Suprapubic skin (tissue), 4 donors: ENCODE results near the gene DNAH1. TPM values are rescaled to one million over a fixed set of nuclear protein-coding genes. Genes with fewer than 3 reads are reported as not detected.

Source experiments
- DNase-seq, 2 donors: peaks; one replicate each; pipeline ENCODE4 v3.0.0-alpha.2; 2019; ENCODE audit warnings: low spot score in 2 of 2
- H3K27ac ChIP-seq: fragments of 200-600 bp; sonication (generic); one replicate; pipeline ENCODE4 v1.5.1; 2019
- H3K27me3 ChIP-seq: fragments of 200-600 bp; sonication (generic); one replicate; pipeline ENCODE4 v1.5.1; 2019
- H3K36me3 ChIP-seq: fragments of 200-600 bp; sonication (generic); one replicate; pipeline ENCODE4 v1.5.1; 2019
- H3K4me1 ChIP-seq: fragments of 200-600 bp; sonication (generic); one replicate; pipeline ENCODE4 v1.5.1; 2019
- H3K4me3 ChIP-seq: fragments of 200-600 bp; sonication (generic); one replicate; pipeline ENCODE4 v1.5.1; 2019; ENCODE audit warnings: mild to moderate bottlenecking
- H3K9me3 ChIP-seq: fragments of 200-600 bp; sonication (generic); one replicate; pipeline ENCODE4 v1.5.1; 2019
- EP300 ChIP-seq: sonication (generic); formaldehyde crosslinking; IDR thresholded peaks from one replicate; pipeline ENCODE4 v1.6.1; 2017; ENCODE audit warnings: antibody characterized with exemption
- POLR2A ChIP-seq, 2 donors: fragments of 450-650 bp; IDR thresholded peaks; one replicate each; pipeline ENCODE4 v1.6.1; 2017; ENCODE audit warnings: antibody characterized with exemption in 2 of 2, mild to moderate bottlenecking in 2 of 2, moderate library complexity in 2 of 2
- POLR2AphosphoS5 ChIP-seq, 3 donors: sonication (generic); formaldehyde crosslinking; IDR thresholded peaks; one replicate each; pipeline ENCODE4 v1.6.1; 2017; ENCODE audit warnings: antibody characterized with exemption in 3 of 3
- WGBS: methylation state at CpG from one replicate; pipeline ENCODE4 v1.1.5; 2018; 5-methylcytosine and 5-hydroxymethylcytosine counted together
- total RNA-seq, 4 donors: library from RNA; depleted of rRNA; stranded (reverse); fragments of >200 nt; gene quantifications; one replicate each; pipeline ENCODE4 v1.1.0, GENCODE V29; 2016
- TF ChIP-seq, protein P1 (sequence below), 2 donors: fragments of 200-600 bp in 1 of 2; fragments of 450-650 bp in 1 of 2; sonication (generic) in 1 of 2; IDR thresholded peaks; one replicate each; pipeline ENCODE4 v1.5.1; 2016 to 2019; ENCODE audit warnings: antibody characterized with exemption in 2 of 2, mild to moderate bottlenecking in 1 of 2, moderate library complexity in 1 of 2

The DNAH1 gene
- total RNA-seq, 4 donors from 2014 or later: 3.4 to 10.1 (median 7.7) TPM

DNA sequence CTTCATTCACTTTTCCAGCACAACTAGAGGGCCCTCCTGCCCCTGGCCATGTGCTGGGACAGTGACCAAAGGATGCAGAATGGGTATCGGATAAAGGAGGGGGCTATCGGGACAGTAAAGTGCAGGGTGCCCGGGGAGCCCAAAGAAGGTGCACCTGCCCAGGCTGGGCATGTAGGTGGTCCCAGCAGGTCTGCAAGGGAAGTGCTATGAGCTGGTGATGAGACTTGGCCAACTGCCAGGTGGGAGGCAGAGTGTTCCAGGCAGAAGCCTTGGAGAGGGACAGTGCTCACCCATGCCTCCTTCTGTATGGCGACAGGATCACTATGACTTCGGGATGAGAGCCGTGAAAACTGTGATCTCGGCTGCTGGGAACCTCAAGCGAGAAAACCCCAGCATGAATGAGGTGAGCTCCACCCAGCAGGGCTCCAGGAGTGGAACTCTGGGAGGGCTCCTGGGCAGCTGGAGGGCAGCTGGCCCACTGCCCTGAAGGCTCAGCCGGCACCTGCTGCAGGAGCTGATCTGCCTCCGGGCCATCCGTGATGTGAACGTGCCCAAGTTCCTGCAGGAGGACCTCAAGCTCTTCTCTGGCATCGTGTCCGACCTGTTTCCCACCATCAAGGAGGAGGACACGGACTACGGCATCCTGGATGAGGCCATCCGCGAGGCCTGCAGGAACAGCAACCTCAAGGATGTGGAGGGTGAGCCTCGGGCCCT lies 48.4 kb downstream of the DNAH1 start:
- H3K9me3 ChIP-seq: no peaks in the 10 kb centered on the region
- no peaks in the 10 kb centered on the region for H3K4me1 ChIP-seq
- peaks cover 48% of the 10 kb centered on the region for H3K36me3 ChIP-seq
- H3K4me3 ChIP-seq: no peak overlapping the region
- DNase-seq: no peak
- H3K27me3 ChIP-seq: no peaks in the 10 kb centered on the region
- no peak overlapping the region for H3K27ac ChIP-seq
- 85% methylated on average over 4 of the region's 19 CpGs for WGBS
- TF ChIP-seq, protein P1, sequence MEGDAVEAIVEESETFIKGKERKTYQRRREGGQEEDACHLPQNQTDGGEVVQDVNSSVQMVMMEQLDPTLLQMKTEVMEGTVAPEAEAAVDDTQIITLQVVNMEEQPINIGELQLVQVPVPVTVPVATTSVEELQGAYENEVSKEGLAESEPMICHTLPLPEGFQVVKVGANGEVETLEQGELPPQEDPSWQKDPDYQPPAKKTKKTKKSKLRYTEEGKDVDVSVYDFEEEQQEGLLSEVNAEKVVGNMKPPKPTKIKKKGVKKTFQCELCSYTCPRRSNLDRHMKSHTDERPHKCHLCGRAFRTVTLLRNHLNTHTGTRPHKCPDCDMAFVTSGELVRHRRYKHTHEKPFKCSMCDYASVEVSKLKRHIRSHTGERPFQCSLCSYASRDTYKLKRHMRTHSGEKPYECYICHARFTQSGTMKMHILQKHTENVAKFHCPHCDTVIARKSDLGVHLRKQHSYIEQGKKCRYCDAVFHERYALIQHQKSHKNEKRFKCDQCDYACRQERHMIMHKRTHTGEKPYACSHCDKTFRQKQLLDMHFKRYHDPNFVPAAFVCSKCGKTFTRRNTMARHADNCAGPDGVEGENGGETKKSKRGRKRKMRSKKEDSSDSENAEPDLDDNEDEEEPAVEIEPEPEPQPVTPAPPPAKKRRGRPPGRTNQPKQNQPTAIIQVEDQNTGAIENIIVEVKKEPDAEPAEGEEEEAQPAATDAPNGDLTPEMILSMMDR (IDR thresholded peaks at IDR 0.05): no peak
- TF ChIP-seq EP300 (no peak), POLR2A (IDR thresholded peaks at IDR 0.05) (no peak), POLR2AphosphoS5 (IDR thresholded peaks at IDR 0.05) (no peak)

DNA sequence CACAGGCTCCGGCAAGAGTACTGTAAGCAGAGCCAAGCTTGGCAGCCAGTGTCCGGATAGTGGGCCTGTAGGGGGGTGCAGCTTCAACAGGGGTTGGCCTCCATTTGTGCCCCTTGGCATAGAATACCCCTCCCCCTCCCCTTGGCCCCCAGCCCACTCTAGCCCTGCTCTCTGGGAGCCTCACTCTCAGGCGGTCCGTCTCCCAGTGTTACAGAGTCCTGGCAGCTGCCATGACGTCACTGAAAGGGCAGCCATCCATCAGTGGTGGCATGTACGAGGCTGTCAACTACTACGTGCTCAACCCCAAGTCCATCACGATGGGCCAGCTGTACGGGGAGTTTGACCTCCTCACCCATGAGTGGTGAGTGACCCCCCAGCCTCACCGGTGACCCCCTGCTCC lies 50.4 kb downstream of the DNAH1 start:
- peaks cover 35% of the 10 kb centered on the region for H3K36me3 ChIP-seq
- H3K9me3 ChIP-seq: no peaks in the 10 kb centered on the region
- TF ChIP-seq POLR2A (IDR thresholded peaks at IDR 0.05) (no peak), POLR2AphosphoS5 (IDR thresholded peaks at IDR 0.05) (no peak), EP300 (no peak)
- TF ChIP-seq, protein P1 (IDR thresholded peaks at IDR 0.05): no peak

DNA sequence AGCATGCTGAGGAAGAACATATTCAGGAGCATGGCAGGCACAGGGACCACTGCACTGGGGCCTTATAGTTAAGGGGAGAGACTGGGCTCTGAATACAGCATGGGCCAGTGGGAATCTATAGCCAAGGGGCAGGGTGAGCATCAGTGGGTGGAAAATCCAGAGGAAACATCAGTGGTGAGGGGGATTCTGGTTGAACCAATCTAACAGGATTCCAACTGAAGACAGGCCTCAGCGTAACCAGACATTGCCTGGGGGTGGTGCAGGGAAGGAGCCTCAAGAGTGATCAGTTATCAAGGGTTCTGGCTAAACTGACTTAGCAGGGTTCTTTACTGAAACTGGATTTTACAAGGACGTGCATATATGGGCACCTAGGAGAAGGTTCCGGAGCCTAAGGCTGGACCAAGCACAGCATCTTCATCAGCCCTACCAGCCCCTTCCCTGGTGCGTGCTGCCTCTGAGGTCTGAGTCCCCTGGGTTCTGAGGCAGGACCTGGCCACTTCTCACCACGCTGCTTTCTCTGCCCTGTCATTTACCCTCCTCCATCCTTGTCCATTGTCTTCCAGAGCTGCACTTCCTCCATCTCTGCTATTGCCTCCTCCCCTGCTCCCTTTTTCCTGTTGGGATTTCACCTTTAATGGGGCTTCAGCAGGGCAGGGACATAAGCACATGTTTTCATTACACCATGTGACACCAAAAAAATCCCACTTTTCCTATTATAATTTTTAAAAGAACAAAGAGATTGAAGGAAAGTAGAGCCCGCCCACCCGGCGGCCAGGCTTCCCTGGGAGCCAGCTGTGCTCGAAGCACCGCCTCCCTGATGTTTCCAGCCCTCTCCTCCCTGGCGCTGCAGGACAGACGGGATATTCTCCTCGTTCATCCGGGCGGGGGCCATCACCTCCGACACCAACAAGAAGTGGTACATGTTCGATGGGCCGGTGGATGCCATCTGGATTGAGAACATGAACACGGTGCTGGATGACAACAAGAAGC lies 52.1 kb downstream of the DNAH1 start:
- H3K36me3 ChIP-seq: peaks cover 25% of the 10 kb centered on the region
- DNase-seq: no peak
- 47% methylated on average over 17 of the region's 19 CpGs for WGBS
- no peak for TF ChIP-seq EP300
- TF ChIP-seq POLR2A (IDR thresholded peaks at IDR 0.05): no peak
- TF ChIP-seq, protein P1 (IDR thresholded peaks at IDR 0.05): no peak
- no peak for TF ChIP-seq POLR2AphosphoS5 (IDR thresholded peaks at IDR 0.05)
- no peaks in the 10 kb centered on the region for H3K4me1 ChIP-seq
- H3K4me3 ChIP-seq: no peak overlapping the region
- H3K27me3 ChIP-seq: no peaks in the 10 kb centered on the region
- no peaks in the 10 kb centered on the region for H3K9me3 ChIP-seq
- H3K27ac ChIP-seq: no peak overlapping the region

More for the DNA sequence above, 50.4 kb downstream of the DNAH1 start:
- H3K4me1 ChIP-seq: no peaks in the 10 kb centered on the region
- H3K27me3 ChIP-seq: no peaks in the 10 kb centered on the region
- H3K27ac ChIP-seq: no peak overlapping the region
- WGBS: no CpG with 5 or more reads among the region's 10 CpGs
- no peak for DNase-seq
- H3K4me3 ChIP-seq: no peak overlapping the region

DNA sequence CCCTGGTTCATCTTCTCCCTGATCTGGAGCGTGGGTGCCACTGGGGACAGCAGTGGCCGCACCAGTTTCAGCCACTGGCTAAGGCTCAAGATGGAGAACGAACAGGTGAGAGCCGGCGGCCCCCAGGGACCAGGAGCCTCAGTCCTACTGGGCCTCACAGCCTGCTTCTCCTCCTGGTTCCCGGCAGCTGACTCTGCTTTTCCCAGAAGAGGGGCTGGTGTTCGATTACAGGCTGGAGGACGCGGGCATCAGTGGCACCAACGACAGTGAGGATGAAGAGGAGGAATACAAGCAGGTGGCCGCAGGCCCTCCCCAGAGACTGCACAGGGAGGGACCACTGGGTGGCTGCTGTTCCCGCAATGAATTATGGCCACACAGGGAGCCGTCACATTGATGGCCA lies 54.4 kb downstream of the DNAH1 start:
- H3K4me3 ChIP-seq: no peak overlapping the region
- peaks cover 16% of the 10 kb centered on the region for H3K36me3 ChIP-seq
- no peak overlapping the region for H3K27ac ChIP-seq
- H3K4me1 ChIP-seq: no peaks in the 10 kb centered on the region
- 96% methylated on average over 8 of the region's 13 CpGs for WGBS
- DNase-seq: no peak
- no peaks in the 10 kb centered on the region for H3K27me3 ChIP-seq
- TF ChIP-seq POLR2AphosphoS5 (IDR thresholded peaks at IDR 0.05) (no peak), POLR2A (IDR thresholded peaks at IDR 0.05) (no peak), EP300 (no peak)
- TF ChIP-seq, protein P1 (IDR thresholded peaks at IDR 0.05): no peak
- H3K9me3 ChIP-seq: no peaks in the 10 kb centered on the region
